ENCODE results near the gene KDM3A.

Gene KDM3A

GRCh38 chr2:86433137-86433536 lies 8.0 kb upstream of the KDM3A start:
- in situ Hi-C loops (cut with HindIII; ENCODE audit: low sequenced_read_pairs) = no loop called here
- no peak overlapping the region for H3K4me3 ChIP-seq (ENCODE audit: low read depth, low read length)
- DNase-seq (ENCODE audit: low read depth, low spot score) = no peak
- TF ChIP-seq CTCF (IDR thresholded peaks at IDR 0.05; ENCODE audit: low read depth, low read length) = no peak

- H3K4me3 ChIP-seq (ENCODE audit: low read depth, low read length) = no peak overlapping the region
- in situ Hi-C loops (cut with HindIII; ENCODE audit: low sequenced_read_pairs) = no loop called here
- no peak for DNase-seq (ENCODE audit: low read depth, low spot score)
- no peak for TF ChIP-seq CTCF (IDR thresholded peaks at IDR 0.05; ENCODE audit: low read depth, low read length)
Measured at GRCh38 chr2:86434290-86434689, 6.9 kb upstream of the KDM3A start.

- DNase-seq (ENCODE audit: low read depth, low spot score) = no peak
- in situ Hi-C loops (cut with HindIII; ENCODE audit: low sequenced_read_pairs) = no loop called here
- no peak overlapping the region for H3K4me3 ChIP-seq (ENCODE audit: low read depth, low read length)
- TF ChIP-seq CTCF (IDR thresholded peaks at IDR 0.05; ENCODE audit: low read depth, low read length) = no peak
Measured at GRCh38 chr2:86435531-86435930, 5.6 kb upstream of the KDM3A start.

GRCh38 chr2:86436328-86436727 lies 4.8 kb upstream of the KDM3A start:
- no peak for TF ChIP-seq CTCF (IDR thresholded peaks at IDR 0.05; ENCODE audit: low read depth, low read length)
- in situ Hi-C loops (cut with HindIII; ENCODE audit: low sequenced_read_pairs) = no loop called here
- no peak for DNase-seq (ENCODE audit: low read depth, low spot score)
- no peak overlapping the region for H3K4me3 ChIP-seq (ENCODE audit: low read depth, low read length)

- no peak for TF ChIP-seq CTCF (IDR thresholded peaks at IDR 0.05; ENCODE audit: low read depth, low read length)
- H3K4me3 ChIP-seq (ENCODE audit: low read depth, low read length) = no peak overlapping the region
- DNase-seq (ENCODE audit: low read depth, low spot score) = peak; percentile 17
- in situ Hi-C loops (cut with HindIII; ENCODE audit: low sequenced_read_pairs) = no loop called here
Measured at GRCh38 chr2:86439879-86440630, 1.1 kb upstream of the KDM3A start.

GRCh38 chr2:86441392-86441881 lies 266 bp downstream of the KDM3A start:
- H3K4me3 ChIP-seq (ENCODE audit: low read depth, low read length) = peak overlapping the region; percentile 70
- DNase-seq (ENCODE audit: low read depth, low spot score) = peak; percentile 8

More at GRCh38 chr2:86441392-86441881, 266 bp downstream of the KDM3A start:
- in situ Hi-C loops (cut with HindIII; ENCODE audit: low sequenced_read_pairs) = no loop called here
- no peak for TF ChIP-seq CTCF (IDR thresholded peaks at IDR 0.05; ENCODE audit: low read depth, low read length)

Measured in astrocyte of the spinal cord (primary cell).